Measurements from ENCODE around the gene VCP. TPM values are rescaled to one million over a fixed set of nuclear protein-coding genes. Genes with fewer than 3 reads are reported as not detected.

VCP gene
- total RNA-seq, 1 experiment from 2014 or later: 200 TPM

- Histone ChIP-seq H3K36me3 (ENCODE audit: low read depth) (no peaks in the 10 kb centered on the region), H3K9me3 (ENCODE audit: insufficient read depth, low read depth) (no peaks in the 10 kb centered on the region), H3K4me2 (peak within 1 kb of the TSS; percentile 90), H3K27ac (peak within 1 kb of the TSS; percentile 62), H3K79me2 (ENCODE audit: low read depth) (peaks cover 18% of the 10 kb centered on the region), H3K27me3 (ENCODE audit: insufficient read depth, low read depth) (no peaks in the 10 kb centered on the region), H3F3A (ENCODE audit: insufficient read depth, low read depth) (peaks cover 15% of the 10 kb centered on the region; the same call in 1 of the 2 replicates), H3K4me3 (peak within 1 kb of the TSS; percentile 84), H3K4me1 (replicated peaks; ENCODE audit: insufficient read depth) (no peaks in the 10 kb centered on the region), H3K9me2 (ENCODE audit: insufficient read depth) (no peaks in the 10 kb centered on the region), H2AFZ (peak within 1 kb of the TSS; percentile 76), H4K20me1 (ENCODE audit: insufficient read depth) (no peaks in the 10 kb centered on the region)
- BruUV-seq (replicated peaks): no TSS peak
- TF ChIP-seq, protein P1, sequence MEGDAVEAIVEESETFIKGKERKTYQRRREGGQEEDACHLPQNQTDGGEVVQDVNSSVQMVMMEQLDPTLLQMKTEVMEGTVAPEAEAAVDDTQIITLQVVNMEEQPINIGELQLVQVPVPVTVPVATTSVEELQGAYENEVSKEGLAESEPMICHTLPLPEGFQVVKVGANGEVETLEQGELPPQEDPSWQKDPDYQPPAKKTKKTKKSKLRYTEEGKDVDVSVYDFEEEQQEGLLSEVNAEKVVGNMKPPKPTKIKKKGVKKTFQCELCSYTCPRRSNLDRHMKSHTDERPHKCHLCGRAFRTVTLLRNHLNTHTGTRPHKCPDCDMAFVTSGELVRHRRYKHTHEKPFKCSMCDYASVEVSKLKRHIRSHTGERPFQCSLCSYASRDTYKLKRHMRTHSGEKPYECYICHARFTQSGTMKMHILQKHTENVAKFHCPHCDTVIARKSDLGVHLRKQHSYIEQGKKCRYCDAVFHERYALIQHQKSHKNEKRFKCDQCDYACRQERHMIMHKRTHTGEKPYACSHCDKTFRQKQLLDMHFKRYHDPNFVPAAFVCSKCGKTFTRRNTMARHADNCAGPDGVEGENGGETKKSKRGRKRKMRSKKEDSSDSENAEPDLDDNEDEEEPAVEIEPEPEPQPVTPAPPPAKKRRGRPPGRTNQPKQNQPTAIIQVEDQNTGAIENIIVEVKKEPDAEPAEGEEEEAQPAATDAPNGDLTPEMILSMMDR (conservative IDR thresholded peaks at IDR 0.05): no peak
- TF ChIP-seq EZH2 (IDR thresholded peaks at IDR 0.05; ENCODE audit: low read depth): no peak
- peak; percentile 77 to 80 for DNase-seq
- ChIA-PET POLR2A (ENCODE audit: unreplicated experiment) (interaction anchor here (0.5 to 0.7 kb wide), 5 partner anchors 13 to 64 kb away, joined by 3 to 4 read pairs (median 3); partner anchors contain the start of gene ATOSB), CTCF (interaction anchor here (0.6 to 1.0 kb wide), 2 partner anchors 17 to 398 kb away, joined by 3 to 5 read pairs; partner anchors contain the start of gene PIGO)
- intact Hi-C loops (cut with micrococcal nuclease; ENCODE audit: unreplicated experiment): no loop called here
These were observed 7.3 kb upstream of the VCP start, which contains the start of gene FANCG for GRCh38 chr9:35079426-35080341. FANCG (minus strand) TSS chr9:35079942; CDS start chr9:35079524, 418 bp downstream.

DNA sequence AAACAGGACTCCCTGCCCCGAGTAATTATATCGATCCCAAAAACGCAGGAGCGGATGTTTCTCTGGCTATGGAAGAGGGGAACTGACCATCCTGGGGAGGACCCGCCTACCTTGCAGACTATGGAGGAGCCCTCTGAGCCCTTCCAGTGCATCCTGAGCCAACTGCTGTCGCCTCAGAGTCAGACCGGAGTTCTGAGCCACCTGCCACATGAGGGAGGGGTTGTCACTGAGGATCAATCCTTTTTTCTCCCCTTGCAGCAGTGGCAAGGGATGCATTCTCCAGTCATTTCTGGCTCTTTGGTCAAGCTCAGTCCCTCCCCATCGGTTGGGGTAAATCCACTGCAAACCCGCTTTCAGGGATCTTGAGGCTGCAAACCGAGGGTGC, 6.6 kb upstream of the VCP start:
- Histone ChIP-seq H3F3A (ENCODE audit: insufficient read depth, low read depth) (peaks cover 15% of the 10 kb centered on the region; the same call in 1 of the 2 replicates), H4K20me1 (ENCODE audit: insufficient read depth) (no peaks in the 10 kb centered on the region), H3K36me3 (ENCODE audit: low read depth) (no peaks in the 10 kb centered on the region), H3K79me2 (ENCODE audit: low read depth) (peaks cover 18% of the 10 kb centered on the region), H3K4me2 (peak overlapping the region; percentile 90), H3K4me1 (replicated peaks; ENCODE audit: insufficient read depth) (no peaks in the 10 kb centered on the region), H3K9me2 (ENCODE audit: insufficient read depth) (no peaks in the 10 kb centered on the region), H3K27ac (peak overlapping the region; percentile 62; the same call in 1 of the 2 replicates), H3K27me3 (ENCODE audit: insufficient read depth, low read depth) (no peaks in the 10 kb centered on the region), H3K4me3 (peak overlapping the region; percentile 84), H2AFZ (peak overlapping the region; percentile 76), H3K9me3 (ENCODE audit: insufficient read depth, low read depth) (no peaks in the 10 kb centered on the region)
- TF ChIP-seq, protein P1 (conservative IDR thresholded peaks at IDR 0.05): no peak
- no peak for TF ChIP-seq EZH2 (IDR thresholded peaks at IDR 0.05; ENCODE audit: low read depth)
- ChIA-PET POLR2A (ENCODE audit: unreplicated experiment) (interaction anchor here (0.5 to 0.7 kb wide), 3 partner anchors 24 to 64 kb away, joined by 3 to 4 read pairs (median 3); partner anchors contain the start of gene ATOSB), CTCF (no interaction called here)
- peak in 1 of 2 experiments; percentile 1 for DNase-seq
- BruUV-seq (replicated peaks): TSS peak; percentile 28
- intact Hi-C loops (cut with micrococcal nuclease; ENCODE audit: unreplicated experiment): no loop called here

DNA sequence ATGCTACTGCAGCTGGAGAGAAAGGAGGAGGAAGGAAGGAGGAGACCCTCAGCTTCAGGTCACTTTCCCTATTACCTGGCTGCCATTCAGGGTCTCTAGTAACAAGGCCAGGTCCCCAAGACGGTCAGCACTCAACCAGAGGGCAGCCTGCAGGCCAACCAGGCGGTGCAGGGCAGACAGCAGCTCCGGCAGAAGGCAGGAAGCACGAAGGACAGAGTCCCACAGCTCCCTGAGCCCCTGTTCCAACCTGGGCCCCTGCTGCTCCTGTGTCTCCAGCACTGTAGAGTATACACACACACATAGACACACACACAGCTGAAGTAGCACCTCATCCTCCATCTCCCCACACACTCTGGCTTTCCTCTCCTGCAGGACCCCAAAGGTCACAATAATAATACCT, 5.6 kb upstream of the VCP start:
- Histone ChIP-seq H3K9me3 (ENCODE audit: insufficient read depth, low read depth) (no peaks in the 10 kb centered on the region), H3K9me2 (ENCODE audit: insufficient read depth) (no peaks in the 10 kb centered on the region), H3K4me1 (replicated peaks; ENCODE audit: insufficient read depth) (no peaks in the 10 kb centered on the region), H3K27me3 (ENCODE audit: insufficient read depth, low read depth) (no peaks in the 10 kb centered on the region), H3K36me3 (ENCODE audit: low read depth) (no peaks in the 10 kb centered on the region), H3K27ac (no peak overlapping the region), H3K79me2 (ENCODE audit: low read depth) (peaks cover 18% of the 10 kb centered on the region), H3F3A (ENCODE audit: insufficient read depth, low read depth) (peaks cover 20% of the 10 kb centered on the region; the same call in 1 of the 2 replicates), H2AFZ (no peak overlapping the region), H3K4me3 (peak overlapping the region; percentile 84; the same call in 1 of the 2 replicates), H3K4me2 (peak overlapping the region; percentile 90), H4K20me1 (ENCODE audit: insufficient read depth) (no peaks in the 10 kb centered on the region)
- TF ChIP-seq EZH2 (IDR thresholded peaks at IDR 0.05; ENCODE audit: low read depth): no peak
- TF ChIP-seq, protein P1 (conservative IDR thresholded peaks at IDR 0.05): no peak
- BruUV-seq (replicated peaks): no TSS peak
- POLR2A ChIA-PET (ENCODE audit: unreplicated experiment): no interaction called here
- no peak for DNase-seq
- intact Hi-C loops (cut with micrococcal nuclease; ENCODE audit: unreplicated experiment): no loop called here
- CTCF ChIA-PET: no interaction called here

Measured in PC-9 (cell line).